Activated naive CD8-positive, alpha-beta T cell treated with anti-CD3 and anti-CD28 coated beads, Interleukin-2, amount 50 U/mL, for 16 hours (primary cell): ENCODE measurements around the gene TRAF3IP3.

Experiments
- DNase-seq: peaks from one replicate; pipeline ENCODE4 v3.0.0-alpha.2; 2020; ENCODE audit warnings: low read depth, low spot score

Gene TRAF3IP3

GRCh38 chr1:209797978-209798639 is 42.3 kb downstream of the TRAF3IP3 start:
- no peak for DNase-seq

- DNase-seq, result no peak
Measured at GRCh38 chr1:209800984-209801834, 45.4 kb downstream of the TRAF3IP3 start.

- no peak for DNase-seq
Measured at GRCh38 chr1:209802117-209802779, 46.4 kb downstream of the TRAF3IP3 start.

GRCh38 chr1:209802780-209803152 is 46.9 kb downstream of the TRAF3IP3 start:
- DNase-seq, result no peak

- DNase-seq, result no peak
Measured at GRCh38 chr1:209803568-209803967, 47.7 kb downstream of the TRAF3IP3 start.

- DNase-seq, result no peak
Measured at GRCh38 chr1:209805341-209805781, 49.5 kb downstream of the TRAF3IP3 start.

- DNase-seq, result peak; percentile 25
Measured at GRCh38 chr1:209805875-209806760, 50.3 kb downstream of the TRAF3IP3 start, which contains the start of gene IRF6. IRF6 (minus strand) TSS chr1:209806142; CDS start chr1:209801413, 4,729 bp downstream.

- no peak for DNase-seq
Measured at GRCh38 chr1:209807509-209807908, 51.7 kb downstream of the TRAF3IP3 start.

- DNase-seq, result no peak
Measured at GRCh38 chr1:209808059-209808581, 52.3 kb downstream of the TRAF3IP3 start.

- no peak for DNase-seq
Measured at GRCh38 chr1:209809611-209810010, 53.8 kb downstream of the TRAF3IP3 start.

- DNase-seq, result no peak
Measured at GRCh38 chr1:209810783-209811182, 54.9 kb downstream of the TRAF3IP3 start.

- DNase-seq, result no peak
Measured at GRCh38 chr1:209813902-209814301, 58.0 kb downstream of the TRAF3IP3 start.

GRCh38 chr1:209815490-209815889 is 59.6 kb downstream of the TRAF3IP3 start:
- no peak for DNase-seq

- no peak for DNase-seq
Measured at GRCh38 chr1:209815931-209816341, 60.1 kb downstream of the TRAF3IP3 start.

- DNase-seq, result no peak
Measured at GRCh38 chr1:209816923-209817322, 61.1 kb downstream of the TRAF3IP3 start.

GRCh38 chr1:209817691-209818090 is 61.8 kb downstream of the TRAF3IP3 start:
- DNase-seq, result no peak

GRCh38 chr1:209819058-209819457 is 63.2 kb downstream of the TRAF3IP3 start:
- DNase-seq, result no peak

- no peak for DNase-seq
Measured at GRCh38 chr1:209820986-209821385, 65.1 kb downstream of the TRAF3IP3 start.

- no peak for DNase-seq
Measured at GRCh38 chr1:209822706-209823105, 66.9 kb downstream of the TRAF3IP3 start.

GRCh38 chr1:209823143-209824041 is 67.5 kb downstream of the TRAF3IP3 start:
- no peak for DNase-seq
